IMR-90 (cell line): Measurements from ENCODE around the gene KCNQ5. TPM values are rescaled to one million over a fixed set of nuclear protein-coding genes. Genes with fewer than 3 reads are reported as not detected.
A peak's percentile ranks its signal among the peaks of the same experiment; 100 is the strongest.

Experiments used
- ATAC-seq: fragments of 200-7000 bp; cut with Tn5 transposase; 2 replicates; pipeline ENCODE4 v1.9.1; 2020; ENCODE audit warnings: low read depth, mild to moderate bottlenecking, moderate library complexity
- BruUV-seq: library from RNA; stranded (reverse); fragments of 400-500 nt; replicated peaks from 2 replicates; lab custom pipeline; 2021; lab: Mats Ljungman, UMichigan
- CTCF ChIA-PET: fragments of 300-600 bp; formaldehyde crosslinking; extraction: SDS; loops from one replicate; lab custom pipeline; 2021; ENCODE audit warnings: antibody characterized with exemption; lab: Yijun Ruan, JAX
- POLR2A ChIA-PET: fragments of 300-600 bp; sonication (Branson Sonifier 250); formaldehyde crosslinking; loops from one replicate; lab custom pipeline; 2022; ENCODE audit warnings: antibody characterized with exemption; ENCODE audit not compliant: unreplicated experiment; lab: Charles Lee
- DNase-seq: peaks from one replicate; pipeline ENCODE4 v3.0.0; 2013
- H2AFZ ChIP-seq: replicated peaks from 2 replicates; pipeline ENCODE3; 2013; ENCODE audit warnings: low read length, mild to moderate bottlenecking; ENCODE audit not compliant: poor library complexity
- H2AK5ac ChIP-seq: 2 replicates; pipeline ENCODE4 v1.6.1; 2013; ENCODE audit warnings: low read depth, low read length, inconsistent platforms
- H2AK9ac ChIP-seq: replicated peaks from 2 replicates; pipeline ENCODE3; 2013; ENCODE audit warnings: mild to moderate bottlenecking, low read depth, low read length, moderate library complexity; ENCODE audit not compliant: poor library complexity
- H2BK120ac ChIP-seq: 2 replicates; pipeline ENCODE4 v1.6.1; 2013; ENCODE audit warnings: low read depth, low read length, inconsistent platforms
- H2BK15ac ChIP-seq: 3 replicates; pipeline ENCODE4 v1.6.1; 2013; ENCODE audit warnings: low read depth, low read length, inconsistent platforms
- H2BK20ac ChIP-seq: 2 replicates; pipeline ENCODE4 v1.6.1; 2013; ENCODE audit warnings: low read depth, mild to moderate bottlenecking, inconsistent platforms, low read length, moderate library complexity
- H2BK5ac ChIP-seq: 2 replicates; pipeline ENCODE4 v1.6.1; 2013; ENCODE audit warnings: mild to moderate bottlenecking, low read depth, low read length, inconsistent platforms; ENCODE audit not compliant: poor library complexity, severe bottlenecking
- H3K14ac ChIP-seq: replicated peaks from 2 replicates; pipeline ENCODE4 v1.6.1; 2013; ENCODE audit warnings: low read depth, low read length, inconsistent platforms
- H3K18ac ChIP-seq: 2 replicates; pipeline ENCODE4 v1.6.1; 2013; ENCODE audit warnings: low read depth, low read length, control low read depth
- H3K23ac ChIP-seq: 2 replicates; pipeline ENCODE4 v1.6.1; 2013; ENCODE audit warnings: low read depth, low read length, inconsistent platforms
- H3K27ac ChIP-seq: 2 replicates; pipeline ENCODE4 v1.5.1; 2013; ENCODE audit warnings: mild to moderate bottlenecking, control low read depth, low read length; ENCODE audit not compliant: insufficient read depth
- H3K27me3 ChIP-seq: 2 replicates; pipeline ENCODE4 v1.6.1; 2013; ENCODE audit warnings: low read length; ENCODE audit not compliant: control insufficient read depth, insufficient read depth
- H3K36me3 ChIP-seq: 2 replicates; pipeline ENCODE4 v1.6.1; 2013; ENCODE audit warnings: low read length, mixed read lengths; ENCODE audit not compliant: control insufficient read depth, insufficient read depth
- H3K4ac ChIP-seq: 2 replicates; pipeline ENCODE4 v1.6.1; 2013; ENCODE audit warnings: low read depth, low read length, inconsistent platforms
- H3K4me1 ChIP-seq: 2 replicates; pipeline ENCODE4 v1.6.1; 2013; ENCODE audit warnings: low read length, mixed read lengths; ENCODE audit not compliant: control insufficient read depth, insufficient read depth
- H3K4me2 ChIP-seq: 2 replicates; pipeline ENCODE4 v1.6.1; 2013; ENCODE audit warnings: low read depth, mild to moderate bottlenecking, control low read depth, low read length, moderate library complexity
- H3K4me3 ChIP-seq: 2 replicates; pipeline ENCODE4 v1.5.1; 2013; ENCODE audit warnings: low read depth, mild to moderate bottlenecking, control low read depth, low read length, moderate library complexity; ENCODE audit not compliant: insufficient read depth
- H3K56ac ChIP-seq: 2 replicates; pipeline ENCODE4 v1.6.1; 2013; ENCODE audit warnings: low read length, inconsistent platforms; ENCODE audit not compliant: insufficient read depth; ENCODE audit errors: extremely low read depth
- H3K79me1 ChIP-seq, 2 experiments: 2 replicates each; pipeline ENCODE4 v1.6.1; 2013; ENCODE audit warnings: low read length in 2 of 2, inconsistent platforms in 1 of 2, low read depth in 1 of 2
- H3K9ac ChIP-seq: 2 replicates; pipeline ENCODE4 v1.6.1; 2013; ENCODE audit warnings: low read depth, low read length, control low read depth
- H3K9me1 ChIP-seq: 2 replicates; pipeline ENCODE4 v1.6.1; 2013; ENCODE audit warnings: low read length, inconsistent platforms; ENCODE audit not compliant: insufficient read depth
- H3K9me3 ChIP-seq: 2 replicates; pipeline ENCODE4 v1.6.1; 2013; ENCODE audit warnings: low read length; ENCODE audit not compliant: control insufficient read depth, insufficient read depth
- H4K20me1 ChIP-seq: 2 replicates; pipeline ENCODE4 v1.6.1; 2013; ENCODE audit warnings: low read length, inconsistent platforms; ENCODE audit not compliant: insufficient read depth
- H4K5ac ChIP-seq: 2 replicates; pipeline ENCODE4 v1.6.1; 2013; ENCODE audit warnings: mild to moderate bottlenecking, low read depth, low read length, control low read depth
- H4K8ac ChIP-seq, 2 experiments: 2 replicates each; pipeline ENCODE4 v1.6.1; 2013; ENCODE audit warnings: low read depth in 2 of 2, low read length in 2 of 2, control low read depth in 1 of 2, inconsistent platforms in 1 of 2
- H4K91ac ChIP-seq: 2 replicates; pipeline ENCODE4 v1.6.1; 2013; ENCODE audit warnings: low read depth, low read length, inconsistent platforms; ENCODE audit not compliant: insufficient read depth
- BHLHE40 ChIP-seq: fragments of 150-350 bp; IDR thresholded peaks from 2 replicates; pipeline ENCODE4 v1.6.1; 2016; ENCODE audit warnings: mild to moderate bottlenecking, low read depth, low read length
- CEBPB ChIP-seq: IDR thresholded peaks from 2 replicates; pipeline ENCODE4 v1.6.1; 2012; ENCODE audit warnings: low read depth, low read length, improper control_type of control experiment
- CHD1 ChIP-seq: IDR thresholded peaks from 2 replicates; pipeline ENCODE4 v1.6.1; 2012; ENCODE audit warnings: low read depth, low read length, improper control_type of control experiment
- FOS ChIP-seq: fragments of 150-350 bp; IDR thresholded peaks from 2 replicates; pipeline ENCODE4 v1.6.1; 2016; ENCODE audit warnings: low read depth, low read length
- MAFK ChIP-seq: IDR thresholded peaks from 2 replicates; pipeline ENCODE4 v1.6.1; 2012; ENCODE audit warnings: low read depth, low read length, improper control_type of control experiment
- MAZ ChIP-seq: IDR thresholded peaks from 2 replicates; pipeline ENCODE4 v1.6.1; 2012; ENCODE audit warnings: low read depth, mild to moderate bottlenecking, low read length, improper control_type of control experiment, moderate library complexity, borderline replicate concordance
- MXI1 ChIP-seq: IDR thresholded peaks from 2 replicates; pipeline ENCODE4 v1.6.1; 2012; ENCODE audit warnings: low read depth, mild to moderate bottlenecking, low read length, moderate library complexity, borderline replicate concordance
- NFE2L2 ChIP-seq: fragments of 150-350 bp; IDR thresholded peaks from 2 replicates; pipeline ENCODE4 v1.6.1; 2016; ENCODE audit warnings: low read depth, mild to moderate bottlenecking, low read length
- POLR2A ChIP-seq: IDR thresholded peaks from 2 replicates; pipeline ENCODE4 v1.6.1; 2012; ENCODE audit warnings: mild to moderate bottlenecking, low read depth, low read length
- RAD21 ChIP-seq: IDR thresholded peaks from 2 replicates; pipeline ENCODE4 v1.6.1; 2012; ENCODE audit warnings: low read length, improper control_type of control experiment
- RCOR1 ChIP-seq: IDR thresholded peaks from 2 replicates; pipeline ENCODE4 v1.6.1; 2012; ENCODE audit warnings: mild to moderate bottlenecking, low read length, improper control_type of control experiment; ENCODE audit not compliant: insufficient replicate concordance
- RFX5 ChIP-seq: IDR thresholded peaks from 2 replicates; pipeline ENCODE4 v1.8.0; 2012; ENCODE audit warnings: low read depth, mild to moderate bottlenecking, low read length, moderate library complexity
- SMC3 ChIP-seq: fragments of 150-350 bp; IDR thresholded peaks from 2 replicates; pipeline ENCODE4 v1.6.1; 2016; ENCODE audit warnings: low read depth, mild to moderate bottlenecking, antibody characterized with exemption, low read length, moderate library complexity
- USF2 ChIP-seq: fragments of 150-350 bp; IDR thresholded peaks from 2 replicates; pipeline ENCODE4 v1.6.1; 2017; ENCODE audit warnings: mild to moderate bottlenecking, antibody characterized with exemption, low read length, low read depth
- WGBS, 2 experiments: methylation state at CpG; one replicate each; pipeline versions ENCODE4 v1.1.5 to v1.1.7; 2013; ENCODE audit warnings: missing lambda C conversion rate in 2 of 2; ENCODE audit not compliant: insufficient read length in 1 of 2; ENCODE audit errors: extremely low coverage in 2 of 2; 5-methylcytosine and 5-hydroxymethylcytosine counted together
- dilution Hi-C: fragments of 300-500 bp; cut with HindIII; formaldehyde crosslinking; loops from one replicate; pipeline ENCODE4 v1.14.3; 2018; ENCODE audit warnings: low sequenced_read_pairs; ENCODE audit not compliant: unreplicated experiment
- in situ Hi-C: fragments of 300-500 bp; cut with MboI; formaldehyde crosslinking; loops from 3 replicates; pipeline ENCODE4 v1.14.3; 2019; ENCODE audit warnings: low sequenced_read_pairs, inconsistent platforms, mixed read lengths
- intact Hi-C: fragments of 100-400 bp; cut with micrococcal nuclease; formaldehyde crosslinking; loops from 2 replicates; pipeline ENCODE4 v1.10.0; 2022
- polyA plus RNA-seq, 3 experiments: library from polyadenylated mRNA; depleted of rRNA; stranded (reverse); fragments of >200 nt; gene quantifications; 2 replicates each; pipeline ENCODE4 v1.2.3, GENCODE V29; 2012; ENCODE audit warnings: low replicate concordance in 1 of 3
- total RNA-seq: library from RNA; depleted of rRNA; stranded (reverse); fragments of >200 nt; gene quantifications from 2 replicates; pipeline ENCODE4 v1.2.3, GENCODE V29; 2012
- TF ChIP-seq, protein P1 (sequence below): conservative IDR thresholded peaks from 2 replicates; pipeline ENCODE4 v1.5.1; 2012; ENCODE audit warnings: mild to moderate bottlenecking, low read depth, low read length, improper control_type of control experiment

Gene KCNQ5
- total and polyA plus RNA-seq, 2 of the 4 experiments (the other 2 are of a cell fraction) = 0.75 to 1.3 TPM

GRCh38 chr6:73078908-73079610 is 457.2 kb downstream of the KCNQ5 start:
- H4K8ac ChIP-seq = peak overlapping the region in 1 of 2 experiments; percentile 15; a peak in 1 of 4 replicates
- H4K5ac ChIP-seq = no peak overlapping the region
- H2AFZ ChIP-seq = no peak overlapping the region
- H4K91ac ChIP-seq = no peak overlapping the region
- ATAC-seq (no peak), DNase-seq (no peak)
- peak overlapping the region; percentile 64; the same call in 1 of the 2 replicates for H3K18ac ChIP-seq
- H3K14ac ChIP-seq = no peak overlapping the region
- no peaks in the 10 kb centered on the region for H3K27me3 ChIP-seq
- H3K23ac ChIP-seq = no peak overlapping the region
- no peaks in the 10 kb centered on the region for H3K9me3 ChIP-seq
- H2BK20ac ChIP-seq = peak overlapping the region; percentile 68
- H3K4me3 ChIP-seq = no peak overlapping the region
- intact Hi-C loops (no loop called here), dilution Hi-C loops (no loop called here), in situ Hi-C loops (no loop called here)
- peak overlapping the region; percentile 68 for H2BK120ac ChIP-seq
- H3K9me1 ChIP-seq = no peaks in the 10 kb centered on the region
- peak overlapping the region; percentile 29 for H2AK5ac ChIP-seq
- no peaks in the 10 kb centered on the region for H3K36me3 ChIP-seq
- H3K4ac ChIP-seq = peak overlapping the region; percentile 57
- no TSS peak for BruUV-seq
- H4K20me1 ChIP-seq = no peaks in the 10 kb centered on the region
- H3K79me1 ChIP-seq = no peaks in the 10 kb centered on the region
- ChIA-PET CTCF (interaction anchor here (1.2 kb wide), 1 partner anchor 463 kb away, joined by 4 read pairs; no protein-coding TSS in a partner anchor), POLR2A (no interaction called here)
- H3K56ac ChIP-seq = no peak overlapping the region
- no peak overlapping the region for H2AK9ac ChIP-seq
- H3K4me2 ChIP-seq = peak overlapping the region; percentile 63; the same call in 1 of the 2 replicates
- H3K9ac ChIP-seq = no peak overlapping the region
- H2BK5ac ChIP-seq = peak overlapping the region; percentile 60
- H3K4me1 ChIP-seq = peaks cover 3% of the 10 kb centered on the region; the same call in 1 of the 2 replicates
- H2BK15ac ChIP-seq = peak overlapping the region; percentile 34; the same call in 1 of the 3 replicates
- no CpG with 5 or more reads among the region's 5 CpGs for WGBS, 2 experiments
- no peak overlapping the region; the same call in 1 of the 2 replicates for H3K27ac ChIP-seq
- TF ChIP-seq USF2 (no peak), MAZ (no peak), POLR2A (no peak), SMC3 (no peak), MXI1 (no peak), FOS (no peak), CHD1 (no peak), CEBPB (no peak), BHLHE40 (no peak), MAFK (no peak), RAD21 (no peak), NFE2L2 (no peak), RFX5 (no peak), RCOR1 (no peak)
- TF ChIP-seq, protein P1, sequence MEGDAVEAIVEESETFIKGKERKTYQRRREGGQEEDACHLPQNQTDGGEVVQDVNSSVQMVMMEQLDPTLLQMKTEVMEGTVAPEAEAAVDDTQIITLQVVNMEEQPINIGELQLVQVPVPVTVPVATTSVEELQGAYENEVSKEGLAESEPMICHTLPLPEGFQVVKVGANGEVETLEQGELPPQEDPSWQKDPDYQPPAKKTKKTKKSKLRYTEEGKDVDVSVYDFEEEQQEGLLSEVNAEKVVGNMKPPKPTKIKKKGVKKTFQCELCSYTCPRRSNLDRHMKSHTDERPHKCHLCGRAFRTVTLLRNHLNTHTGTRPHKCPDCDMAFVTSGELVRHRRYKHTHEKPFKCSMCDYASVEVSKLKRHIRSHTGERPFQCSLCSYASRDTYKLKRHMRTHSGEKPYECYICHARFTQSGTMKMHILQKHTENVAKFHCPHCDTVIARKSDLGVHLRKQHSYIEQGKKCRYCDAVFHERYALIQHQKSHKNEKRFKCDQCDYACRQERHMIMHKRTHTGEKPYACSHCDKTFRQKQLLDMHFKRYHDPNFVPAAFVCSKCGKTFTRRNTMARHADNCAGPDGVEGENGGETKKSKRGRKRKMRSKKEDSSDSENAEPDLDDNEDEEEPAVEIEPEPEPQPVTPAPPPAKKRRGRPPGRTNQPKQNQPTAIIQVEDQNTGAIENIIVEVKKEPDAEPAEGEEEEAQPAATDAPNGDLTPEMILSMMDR = no peak
